HEK293 (cell line): ENCODE data around the gene ALS2.

Experiments
- CTCF ChIA-PET: fragments of 350-600 bp; formaldehyde crosslinking; extraction: SDS; loops from one replicate; lab custom pipeline; 2021; ENCODE audit warnings: antibody characterized with exemption; lab: Yijun Ruan, JAX
- POLR2A ChIA-PET: fragments of 300-600 bp; formaldehyde crosslinking; extraction: SDS; loops from one replicate; lab custom pipeline; 2020; ENCODE audit warnings: antibody characterized with exemption, inconsistent platforms; lab: Yijun Ruan, JAX
- H3K27ac ChIP-seq: fragments of 200-500 bp; sonication (Bioruptor generic); 2 replicates; pipeline ENCODE4 v1.5.1; 2014; ENCODE audit warnings: low read depth, low read length, control low read depth, inconsistent platforms; ENCODE audit errors: extremely low read depth
- H3K36me3 ChIP-seq, 2 experiments: fragments of 200-500 bp in 1 of 2; sonication (Bioruptor generic) in 1 of 2; 1 replicate in 1 of 2; 2 replicates in 1 of 2; pipeline ENCODE4 v1.5.1; 2014 to 2017; ENCODE audit warnings: inconsistent platforms in 2 of 2, low read length in 2 of 2; ENCODE audit not compliant: control insufficient read depth in 2 of 2, insufficient read depth in 1 of 2
- H3K4me1 ChIP-seq: fragments of 200-500 bp; sonication (Bioruptor generic); 2 replicates; pipeline ENCODE4 v1.5.1; 2014; ENCODE audit warnings: mild to moderate bottlenecking, low read length, inconsistent platforms; ENCODE audit not compliant: control insufficient read depth, insufficient read depth
- H3K4me3 ChIP-seq: 2 replicates; pipeline ENCODE4 v1.5.1; 2011; ENCODE audit warnings: low read depth, mild to moderate bottlenecking, control low read depth, low read length, moderate library complexity
- H3K9me3 ChIP-seq: fragments of 200-500 bp; sonication (Bioruptor generic); 2 replicates; pipeline ENCODE4 v1.5.1; 2014; ENCODE audit warnings: low read depth, low read length, inconsistent platforms; ENCODE audit not compliant: control insufficient read depth, insufficient read depth
- EGR2 ChIP-seq: fragments of 450-650 bp; formaldehyde crosslinking; IDR thresholded peaks from 2 replicates; pipeline ENCODE4 v1.5.1; 2016; ENCODE audit warnings: low read depth, missing biosample characterization, missing genetic modification characterization
- ELK4 ChIP-seq: IDR thresholded peaks from 2 replicates; pipeline ENCODE4 v1.6.1; 2011; ENCODE audit warnings: mild to moderate bottlenecking, low read depth, low read length, borderline replicate concordance
- KLF8 ChIP-seq: fragments of 450-650 bp; formaldehyde crosslinking; IDR thresholded peaks from 2 replicates; pipeline ENCODE4 v1.5.1; 2016; ENCODE audit warnings: missing biosample characterization, missing genetic modification characterization
- MEIS1 ChIP-seq: sonication (generic); formaldehyde crosslinking; IDR thresholded peaks from 2 replicates; pipeline ENCODE4 v1.8.1; 2022; ENCODE audit warnings: missing genetic modification reagents, mild to moderate bottlenecking, borderline replicate concordance
- PRDM10 ChIP-seq: fragments of 450-650 bp; formaldehyde crosslinking; IDR thresholded peaks from 2 replicates; pipeline ENCODE4 v1.5.1; 2016; ENCODE audit warnings: missing biosample characterization, missing genetic modification characterization
- RBAK ChIP-seq: fragments of 450-650 bp; formaldehyde crosslinking; IDR thresholded peaks from 2 replicates; pipeline ENCODE4 v1.5.1; 2016; ENCODE audit warnings: missing biosample characterization, missing genetic modification characterization
- REST ChIP-seq: fragments of 450-650 bp; formaldehyde crosslinking; IDR thresholded peaks from 2 replicates; pipeline ENCODE4 v1.5.1; 2016; ENCODE audit warnings: missing biosample characterization, missing genetic modification characterization
- WT1 ChIP-seq: fragments of 450-650 bp; formaldehyde crosslinking; IDR thresholded peaks from 2 replicates; pipeline ENCODE4 v1.5.1; 2016; ENCODE audit warnings: missing biosample characterization, missing genetic modification characterization
- ZBTB17 ChIP-seq: fragments of 450-650 bp; formaldehyde crosslinking; IDR thresholded peaks from 2 replicates; pipeline ENCODE4 v1.5.1; 2016; ENCODE audit warnings: missing biosample characterization, missing genetic modification characterization
- ZFHX2 ChIP-seq: fragments of 450-650 bp; formaldehyde crosslinking; conservative IDR thresholded peaks from 2 replicates; pipeline ENCODE4 v1.5.1; 2016; ENCODE audit warnings: missing biosample characterization, missing genetic modification characterization
- ZFP3 ChIP-seq: fragments of 450-650 bp; formaldehyde crosslinking; IDR thresholded peaks from 2 replicates; pipeline ENCODE4 v1.5.1; 2016; ENCODE audit warnings: low read depth, missing biosample characterization, missing genetic modification characterization
- ZFP37 ChIP-seq: fragments of 450-650 bp; formaldehyde crosslinking; IDR thresholded peaks from 2 replicates; pipeline ENCODE4 v1.5.1; 2016; ENCODE audit warnings: missing biosample characterization, missing genetic modification characterization
- ZIC2 ChIP-seq: fragments of 450-650 bp; formaldehyde crosslinking; IDR thresholded peaks from 2 replicates; pipeline ENCODE4 v1.5.1; 2016; ENCODE audit warnings: missing biosample characterization, missing genetic modification characterization
- ZNF112 ChIP-seq: fragments of 450-650 bp; formaldehyde crosslinking; IDR thresholded peaks from 2 replicates; pipeline ENCODE4 v1.5.0; 2017; ENCODE audit warnings: missing biosample characterization, missing genetic modification characterization
- ZNF133 ChIP-seq: fragments of 450-650 bp; formaldehyde crosslinking; IDR thresholded peaks from 2 replicates; pipeline ENCODE4 v1.5.1; 2016; ENCODE audit warnings: missing biosample characterization, missing genetic modification characterization
- ZNF174 ChIP-seq: fragments of 450-650 bp; formaldehyde crosslinking; IDR thresholded peaks from 2 replicates; pipeline ENCODE4 v1.5.0; 2017; ENCODE audit warnings: missing biosample characterization, mild to moderate bottlenecking, missing genetic modification characterization
- ZNF214 ChIP-seq: fragments of 450-650 bp; formaldehyde crosslinking; IDR thresholded peaks from 2 replicates; pipeline ENCODE4 v1.5.1; 2017; ENCODE audit warnings: missing biosample characterization, mild to moderate bottlenecking, missing genetic modification characterization, borderline replicate concordance
- ZNF248 ChIP-seq: fragments of 450-650 bp; formaldehyde crosslinking; IDR thresholded peaks from 2 replicates; pipeline ENCODE4 v1.5.1; 2017; ENCODE audit warnings: missing biosample characterization, missing genetic modification characterization
- ZNF341 ChIP-seq: fragments of 450-650 bp; formaldehyde crosslinking; IDR thresholded peaks from 2 replicates; pipeline ENCODE4; 2016; ENCODE audit warnings: low read depth, missing biosample characterization, missing genetic modification characterization
- ZNF423 ChIP-seq: fragments of 450-650 bp; formaldehyde crosslinking; IDR thresholded peaks from 2 replicates; pipeline ENCODE4 v1.5.1; 2016; ENCODE audit warnings: missing biosample characterization, missing genetic modification characterization
- ZNF549 ChIP-seq: fragments of 450-650 bp; IDR thresholded peaks from 2 replicates; pipeline ENCODE4 v1.5.1; 2018; ENCODE audit warnings: missing biosample characterization, missing genetic modification characterization, mild to moderate bottlenecking, inconsistent platforms, moderate library complexity
- ZNF558 ChIP-seq: fragments of 450-650 bp; formaldehyde crosslinking; IDR thresholded peaks from 2 replicates; pipeline ENCODE4 v1.5.1; 2016; ENCODE audit warnings: missing biosample characterization, missing genetic modification characterization
- ZNF600 ChIP-seq: fragments of 450-650 bp; formaldehyde crosslinking; IDR thresholded peaks from 2 replicates; pipeline ENCODE4 v1.5.1; 2016; ENCODE audit warnings: missing biosample characterization, missing genetic modification characterization
- ZNF621 ChIP-seq: fragments of 450-650 bp; formaldehyde crosslinking; IDR thresholded peaks from 2 replicates; pipeline ENCODE4 v1.5.1; 2017; ENCODE audit warnings: missing biosample characterization, missing genetic modification characterization
- ZNF624 ChIP-seq: fragments of 450-650 bp; formaldehyde crosslinking; IDR thresholded peaks from 2 replicates; pipeline ENCODE4 v1.5.1; 2017; ENCODE audit warnings: missing biosample characterization, missing genetic modification characterization
- ZNF692 ChIP-seq: fragments of 450-650 bp; formaldehyde crosslinking; IDR thresholded peaks from 2 replicates; pipeline ENCODE4 v1.5.1; 2016; ENCODE audit warnings: missing biosample characterization, missing genetic modification characterization

The ALS2 gene

GRCh38 chr2:201779901-201780673 is 646 bp downstream of the ALS2 start:
- POLR2A ChIA-PET, result interaction anchor here (0.5 to 1.5 kb wide), 17 partner anchors 8 to 855 kb away, joined by 3 to 11 read pairs (median 4); partner anchors contain the start of genes CASP10, CDK15, FAM117B and SUMO1
- peak overlapping the region; percentile 84 for H3K27ac ChIP-seq
- peak; percentile 49 for TF ChIP-seq ZFHX2
- peak; percentile 36; the same call in 1 of the 2 replicates for TF ChIP-seq ZNF423 (tag by site-specific recombination)
- peak; percentile 69 for TF ChIP-seq ZIC2 (tag by site-specific recombination)
- peak; percentile 16; the same call in 1 of the 2 replicates for TF ChIP-seq ZNF341
- TF ChIP-seq ZNF133, result no peak
- no peak for TF ChIP-seq ZNF174 (tag by site-specific recombination)
- peak; percentile 39; the same call in 1 of the 2 replicates for TF ChIP-seq PRDM10
- no peak for TF ChIP-seq MEIS1
- TF ChIP-seq ZNF621 (tag by site-specific recombination), result no peak
- TF ChIP-seq WT1 (tag by site-specific recombination), result no peak
- TF ChIP-seq ZFP37 (tag by site-specific recombination), result no peak
- peak; percentile 52 for TF ChIP-seq EGR2 (tag by site-specific recombination)
- TF ChIP-seq, all 188 proteins: peak for 6
- Histone ChIP-seq H3K36me3 (no peaks in the 10 kb centered on the region), H3K4me1 (peaks cover 13% of the 10 kb centered on the region; the same call in 1 of the 2 replicates), H3K4me3 (peak overlapping the region; percentile 98), H3K9me3 (no peaks in the 10 kb centered on the region)
- CTCF ChIA-PET, result interaction anchor here (0.6 to 1.7 kb wide), 7 partner anchors 12 to 612 kb away, joined by 3 to 6 read pairs (median 3); no protein-coding TSS in a partner anchor

- Histone ChIP-seq H3K4me3 (no peak overlapping the region), H3K27ac (no peak overlapping the region), H3K9me3 (no peaks in the 10 kb centered on the region), H3K4me1 (peaks cover 13% of the 10 kb centered on the region; the same call in 1 of the 2 replicates), H3K36me3 (no peaks in the 10 kb centered on the region)
- ChIA-PET CTCF (interaction anchor here (0.6 to 0.8 kb wide), 3 partner anchors 100 to 246 kb away, joined by 3 to 4 read pairs (median 3); no protein-coding TSS in a partner anchor), POLR2A (no interaction called here)
- TF ChIP-seq ZNF214 (tag by site-specific recombination) (no peak), ZNF600 (no peak), ZNF248 (tag by site-specific recombination) (no peak), RBAK (tag by site-specific recombination) (no peak), ZNF174 (tag by site-specific recombination) (no peak), KLF8 (no peak), ZNF112 (no peak), ZBTB17 (0 out of 2 replicates have a peak, but pooled peaks have one; percentile 31), ZNF692 (no peak), ELK4 (no peak), ZNF624 (tag by site-specific recombination) (no peak), ZNF558 (tag by site-specific recombination) (no peak), REST (tag by site-specific recombination) (no peak), ZFP3 (tag by site-specific recombination) (no peak), ZNF549 (no peak)
Measured at GRCh38 chr2:201777869-201778268, 2.9 kb downstream of the ALS2 start.
